IMR-90 (cell line): ENCODE measurements around the gene NECAB2. TPM values are rescaled to one million over a fixed set of nuclear protein-coding genes. Genes with fewer than 3 reads are reported as not detected.

Source experiments
- ATAC-seq: fragments of 200-7000 bp; cut with Tn5 transposase; 2 replicates; pipeline ENCODE4 v1.9.1; 2020; ENCODE audit warnings: low read depth, mild to moderate bottlenecking, moderate library complexity
- BruUV-seq: library from RNA; stranded (reverse); fragments of 400-500 nt; replicated peaks from 2 replicates; lab custom pipeline; 2021; lab: Mats Ljungman, UMichigan
- CTCF ChIA-PET: fragments of 300-600 bp; formaldehyde crosslinking; extraction: SDS; loops from one replicate; lab custom pipeline; 2021; ENCODE audit warnings: antibody characterized with exemption; lab: Yijun Ruan, JAX
- POLR2A ChIA-PET: fragments of 300-600 bp; sonication (Branson Sonifier 250); formaldehyde crosslinking; loops from one replicate; lab custom pipeline; 2022; ENCODE audit warnings: antibody characterized with exemption; ENCODE audit not compliant: unreplicated experiment; lab: Charles Lee
- DNase-seq: peaks from one replicate; pipeline ENCODE4 v3.0.0; 2013
- H2AFZ ChIP-seq: replicated peaks from 2 replicates; pipeline ENCODE3; 2013; ENCODE audit warnings: low read length, mild to moderate bottlenecking; ENCODE audit not compliant: poor library complexity
- H2AK5ac ChIP-seq: 2 replicates; pipeline ENCODE4 v1.6.1; 2013; ENCODE audit warnings: low read depth, low read length, inconsistent platforms
- H2AK9ac ChIP-seq: replicated peaks from 2 replicates; pipeline ENCODE3; 2013; ENCODE audit warnings: mild to moderate bottlenecking, low read depth, low read length, moderate library complexity; ENCODE audit not compliant: poor library complexity
- H2BK120ac ChIP-seq: 2 replicates; pipeline ENCODE4 v1.6.1; 2013; ENCODE audit warnings: low read depth, low read length, inconsistent platforms
- H2BK15ac ChIP-seq: 3 replicates; pipeline ENCODE4 v1.6.1; 2013; ENCODE audit warnings: low read depth, low read length, inconsistent platforms
- H2BK20ac ChIP-seq: 2 replicates; pipeline ENCODE4 v1.6.1; 2013; ENCODE audit warnings: low read depth, mild to moderate bottlenecking, inconsistent platforms, low read length, moderate library complexity
- H2BK5ac ChIP-seq: 2 replicates; pipeline ENCODE4 v1.6.1; 2013; ENCODE audit warnings: mild to moderate bottlenecking, low read depth, low read length, inconsistent platforms; ENCODE audit not compliant: poor library complexity, severe bottlenecking
- H3K14ac ChIP-seq: replicated peaks from 2 replicates; pipeline ENCODE4 v1.6.1; 2013; ENCODE audit warnings: low read depth, low read length, inconsistent platforms
- H3K18ac ChIP-seq: 2 replicates; pipeline ENCODE4 v1.6.1; 2013; ENCODE audit warnings: low read depth, low read length, control low read depth
- H3K23ac ChIP-seq: 2 replicates; pipeline ENCODE4 v1.6.1; 2013; ENCODE audit warnings: low read depth, low read length, inconsistent platforms
- H3K27ac ChIP-seq: 2 replicates; pipeline ENCODE4 v1.5.1; 2013; ENCODE audit warnings: mild to moderate bottlenecking, control low read depth, low read length; ENCODE audit not compliant: insufficient read depth
- H3K27me3 ChIP-seq: 2 replicates; pipeline ENCODE4 v1.6.1; 2013; ENCODE audit warnings: low read length; ENCODE audit not compliant: control insufficient read depth, insufficient read depth
- H3K36me3 ChIP-seq: 2 replicates; pipeline ENCODE4 v1.6.1; 2013; ENCODE audit warnings: low read length, mixed read lengths; ENCODE audit not compliant: control insufficient read depth, insufficient read depth
- H3K4ac ChIP-seq: 2 replicates; pipeline ENCODE4 v1.6.1; 2013; ENCODE audit warnings: low read depth, low read length, inconsistent platforms
- H3K4me1 ChIP-seq: 2 replicates; pipeline ENCODE4 v1.6.1; 2013; ENCODE audit warnings: low read length, mixed read lengths; ENCODE audit not compliant: control insufficient read depth, insufficient read depth
- H3K4me2 ChIP-seq: 2 replicates; pipeline ENCODE4 v1.6.1; 2013; ENCODE audit warnings: low read depth, mild to moderate bottlenecking, control low read depth, low read length, moderate library complexity
- H3K4me3 ChIP-seq: 2 replicates; pipeline ENCODE4 v1.5.1; 2013; ENCODE audit warnings: low read depth, mild to moderate bottlenecking, control low read depth, low read length, moderate library complexity; ENCODE audit not compliant: insufficient read depth
- H3K56ac ChIP-seq: 2 replicates; pipeline ENCODE4 v1.6.1; 2013; ENCODE audit warnings: low read length, inconsistent platforms; ENCODE audit not compliant: insufficient read depth; ENCODE audit errors: extremely low read depth
- H3K79me1 ChIP-seq, 2 experiments: 2 replicates each; pipeline ENCODE4 v1.6.1; 2013; ENCODE audit warnings: low read length in 2 of 2, inconsistent platforms in 1 of 2, low read depth in 1 of 2
- H3K9ac ChIP-seq: 2 replicates; pipeline ENCODE4 v1.6.1; 2013; ENCODE audit warnings: low read depth, low read length, control low read depth
- H3K9me1 ChIP-seq: 2 replicates; pipeline ENCODE4 v1.6.1; 2013; ENCODE audit warnings: low read length, inconsistent platforms; ENCODE audit not compliant: insufficient read depth
- H3K9me3 ChIP-seq: 2 replicates; pipeline ENCODE4 v1.6.1; 2013; ENCODE audit warnings: low read length; ENCODE audit not compliant: control insufficient read depth, insufficient read depth
- H4K20me1 ChIP-seq: 2 replicates; pipeline ENCODE4 v1.6.1; 2013; ENCODE audit warnings: low read length, inconsistent platforms; ENCODE audit not compliant: insufficient read depth
- H4K5ac ChIP-seq: 2 replicates; pipeline ENCODE4 v1.6.1; 2013; ENCODE audit warnings: mild to moderate bottlenecking, low read depth, low read length, control low read depth
- H4K8ac ChIP-seq, 2 experiments: 2 replicates each; pipeline ENCODE4 v1.6.1; 2013; ENCODE audit warnings: low read depth in 2 of 2, low read length in 2 of 2, control low read depth in 1 of 2, inconsistent platforms in 1 of 2
- H4K91ac ChIP-seq: 2 replicates; pipeline ENCODE4 v1.6.1; 2013; ENCODE audit warnings: low read depth, low read length, inconsistent platforms; ENCODE audit not compliant: insufficient read depth
- BHLHE40 ChIP-seq: fragments of 150-350 bp; IDR thresholded peaks from 2 replicates; pipeline ENCODE4 v1.6.1; 2016; ENCODE audit warnings: mild to moderate bottlenecking, low read depth, low read length
- CHD1 ChIP-seq: IDR thresholded peaks from 2 replicates; pipeline ENCODE4 v1.6.1; 2012; ENCODE audit warnings: low read depth, low read length, improper control_type of control experiment
- MAFK ChIP-seq: IDR thresholded peaks from 2 replicates; pipeline ENCODE4 v1.6.1; 2012; ENCODE audit warnings: low read depth, low read length, improper control_type of control experiment
- MAZ ChIP-seq: IDR thresholded peaks from 2 replicates; pipeline ENCODE4 v1.6.1; 2012; ENCODE audit warnings: low read depth, mild to moderate bottlenecking, low read length, improper control_type of control experiment, moderate library complexity, borderline replicate concordance
- MXI1 ChIP-seq: IDR thresholded peaks from 2 replicates; pipeline ENCODE4 v1.6.1; 2012; ENCODE audit warnings: low read depth, mild to moderate bottlenecking, low read length, moderate library complexity, borderline replicate concordance
- NFE2L2 ChIP-seq: fragments of 150-350 bp; IDR thresholded peaks from 2 replicates; pipeline ENCODE4 v1.6.1; 2016; ENCODE audit warnings: low read depth, mild to moderate bottlenecking, low read length
- POLR2A ChIP-seq: IDR thresholded peaks from 2 replicates; pipeline ENCODE4 v1.6.1; 2012; ENCODE audit warnings: mild to moderate bottlenecking, low read depth, low read length
- RAD21 ChIP-seq: IDR thresholded peaks from 2 replicates; pipeline ENCODE4 v1.6.1; 2012; ENCODE audit warnings: low read length, improper control_type of control experiment
- RCOR1 ChIP-seq: IDR thresholded peaks from 2 replicates; pipeline ENCODE4 v1.6.1; 2012; ENCODE audit warnings: mild to moderate bottlenecking, low read length, improper control_type of control experiment; ENCODE audit not compliant: insufficient replicate concordance
- SMC3 ChIP-seq: fragments of 150-350 bp; IDR thresholded peaks from 2 replicates; pipeline ENCODE4 v1.6.1; 2016; ENCODE audit warnings: low read depth, mild to moderate bottlenecking, antibody characterized with exemption, low read length, moderate library complexity
- WGBS, 2 experiments: methylation state at CpG; one replicate each; pipeline versions ENCODE4 v1.1.5 to v1.1.7; 2013; ENCODE audit warnings: missing lambda C conversion rate in 2 of 2; ENCODE audit not compliant: insufficient read length in 1 of 2; ENCODE audit errors: extremely low coverage in 2 of 2; 5-methylcytosine and 5-hydroxymethylcytosine counted together
- dilution Hi-C: fragments of 300-500 bp; cut with HindIII; formaldehyde crosslinking; loops from one replicate; pipeline ENCODE4 v1.14.3; 2018; ENCODE audit warnings: low sequenced_read_pairs; ENCODE audit not compliant: unreplicated experiment
- in situ Hi-C: fragments of 300-500 bp; cut with MboI; formaldehyde crosslinking; loops from 3 replicates; pipeline ENCODE4 v1.14.3; 2019; ENCODE audit warnings: low sequenced_read_pairs, inconsistent platforms, mixed read lengths
- intact Hi-C: fragments of 100-400 bp; cut with micrococcal nuclease; formaldehyde crosslinking; loops from 2 replicates; pipeline ENCODE4 v1.10.0; 2022
- polyA plus RNA-seq, 3 experiments: library from polyadenylated mRNA; depleted of rRNA; stranded (reverse); fragments of >200 nt; gene quantifications; 2 replicates each; pipeline ENCODE4 v1.2.3, GENCODE V29; 2012; ENCODE audit warnings: low replicate concordance in 1 of 3
- total RNA-seq: library from RNA; depleted of rRNA; stranded (reverse); fragments of >200 nt; gene quantifications from 2 replicates; pipeline ENCODE4 v1.2.3, GENCODE V29; 2012
- TF ChIP-seq, protein P1 (sequence below): conservative IDR thresholded peaks from 2 replicates; pipeline ENCODE4 v1.5.1; 2012; ENCODE audit warnings: mild to moderate bottlenecking, low read depth, low read length, improper control_type of control experiment
- TF ChIP-seq, protein P2 (sequence below): fragments of 150-350 bp; IDR thresholded peaks from 2 replicates; pipeline ENCODE4 v1.6.1; 2016; ENCODE audit warnings: low read depth, mild to moderate bottlenecking, low read length, moderate library complexity, borderline replicate concordance

NECAB2 gene
- total and polyA plus RNA-seq, 2 of the 4 experiments (the other 2 are of a cell fraction), result 0.27 TPM; not detected in 1

DNA sequence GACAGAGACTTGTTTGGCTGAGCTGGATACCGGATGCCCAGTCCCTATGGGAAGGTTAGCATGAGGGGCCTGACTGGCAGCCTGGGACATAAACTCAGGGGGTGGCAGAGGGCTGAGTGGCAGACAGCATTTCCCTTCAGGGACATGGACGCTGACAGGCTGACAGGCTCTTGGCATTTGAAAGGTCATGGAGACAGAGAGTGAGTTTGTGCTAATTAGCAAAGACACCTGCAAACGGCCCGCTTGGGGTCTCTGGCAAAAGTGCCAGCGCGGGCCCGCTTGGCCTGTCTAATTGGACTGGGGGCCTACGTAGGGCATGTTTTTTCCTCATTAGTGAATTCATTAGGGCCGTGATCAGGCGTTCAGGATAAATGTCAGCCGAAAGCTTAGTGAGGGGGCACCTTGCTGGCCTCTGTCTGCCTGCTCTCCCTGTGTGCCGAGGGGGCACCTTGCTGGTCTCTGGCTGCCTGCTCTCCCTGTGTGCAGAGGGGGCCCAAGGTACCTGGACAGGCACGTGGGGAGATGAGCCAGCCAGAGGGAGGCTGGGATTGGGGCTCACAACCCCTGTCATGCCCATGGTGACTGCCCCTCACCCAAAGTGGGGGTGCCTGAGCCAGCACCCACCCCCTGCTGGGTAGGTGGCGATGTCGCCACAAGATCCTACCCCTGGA, 7.7 kb downstream of the NECAB2 start:
- peaks cover 14% of the 10 kb centered on the region for H3K9me3 ChIP-seq
- no peak overlapping the region for H4K5ac ChIP-seq
- H3K4me3 ChIP-seq, result no peak overlapping the region
- H2BK15ac ChIP-seq, result no peak overlapping the region
- H3K4ac ChIP-seq, result no peak overlapping the region
- H3K79me1 ChIP-seq, result no peaks in the 10 kb centered on the region
- TF ChIP-seq POLR2A (no peak), BHLHE40 (no peak), MAZ (no peak), SMC3 (no peak), CHD1 (no peak), MXI1 (no peak), NFE2L2 (no peak), RAD21 (no peak), MAFK (no peak), RCOR1 (no peak)
- TF ChIP-seq, protein P1, sequence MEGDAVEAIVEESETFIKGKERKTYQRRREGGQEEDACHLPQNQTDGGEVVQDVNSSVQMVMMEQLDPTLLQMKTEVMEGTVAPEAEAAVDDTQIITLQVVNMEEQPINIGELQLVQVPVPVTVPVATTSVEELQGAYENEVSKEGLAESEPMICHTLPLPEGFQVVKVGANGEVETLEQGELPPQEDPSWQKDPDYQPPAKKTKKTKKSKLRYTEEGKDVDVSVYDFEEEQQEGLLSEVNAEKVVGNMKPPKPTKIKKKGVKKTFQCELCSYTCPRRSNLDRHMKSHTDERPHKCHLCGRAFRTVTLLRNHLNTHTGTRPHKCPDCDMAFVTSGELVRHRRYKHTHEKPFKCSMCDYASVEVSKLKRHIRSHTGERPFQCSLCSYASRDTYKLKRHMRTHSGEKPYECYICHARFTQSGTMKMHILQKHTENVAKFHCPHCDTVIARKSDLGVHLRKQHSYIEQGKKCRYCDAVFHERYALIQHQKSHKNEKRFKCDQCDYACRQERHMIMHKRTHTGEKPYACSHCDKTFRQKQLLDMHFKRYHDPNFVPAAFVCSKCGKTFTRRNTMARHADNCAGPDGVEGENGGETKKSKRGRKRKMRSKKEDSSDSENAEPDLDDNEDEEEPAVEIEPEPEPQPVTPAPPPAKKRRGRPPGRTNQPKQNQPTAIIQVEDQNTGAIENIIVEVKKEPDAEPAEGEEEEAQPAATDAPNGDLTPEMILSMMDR, result no peak
- TF ChIP-seq, protein P2, sequence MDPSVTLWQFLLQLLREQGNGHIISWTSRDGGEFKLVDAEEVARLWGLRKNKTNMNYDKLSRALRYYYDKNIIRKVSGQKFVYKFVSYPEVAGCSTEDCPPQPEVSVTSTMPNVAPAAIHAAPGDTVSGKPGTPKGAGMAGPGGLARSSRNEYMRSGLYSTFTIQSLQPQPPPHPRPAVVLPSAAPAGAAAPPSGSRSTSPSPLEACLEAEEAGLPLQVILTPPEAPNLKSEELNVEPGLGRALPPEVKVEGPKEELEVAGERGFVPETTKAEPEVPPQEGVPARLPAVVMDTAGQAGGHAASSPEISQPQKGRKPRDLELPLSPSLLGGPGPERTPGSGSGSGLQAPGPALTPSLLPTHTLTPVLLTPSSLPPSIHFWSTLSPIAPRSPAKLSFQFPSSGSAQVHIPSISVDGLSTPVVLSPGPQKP, result no peak
- no peak overlapping the region for H2BK20ac ChIP-seq
- H2AK9ac ChIP-seq, result no peak overlapping the region
- dilution Hi-C loops, result no loop called here
- no peak overlapping the region for H3K9ac ChIP-seq
- H3K9me1 ChIP-seq, result no peaks in the 10 kb centered on the region
- WGBS, 2 experiments, result 73% methylated on average over 6 of the region's 15 CpGs; no CpG with 5 or more reads in 1 of the 2 experiments
- POLR2A ChIA-PET, result no interaction called here
- in situ Hi-C loops, result no loop called here
- H3K4me1 ChIP-seq, result no peaks in the 10 kb centered on the region
- no peak for ATAC-seq
- H4K20me1 ChIP-seq, result no peaks in the 10 kb centered on the region; the same call in 1 of the 2 replicates
- H2AK5ac ChIP-seq, result no peak overlapping the region
- no TSS peak for BruUV-seq
- H3K27me3 ChIP-seq, result peaks cover 34% of the 10 kb centered on the region
- CTCF ChIA-PET, result no interaction called here
- H3K4me2 ChIP-seq, result no peak overlapping the region
- no peak overlapping the region for H3K27ac ChIP-seq
- H4K8ac ChIP-seq, result no peak overlapping the region
- no peak overlapping the region for H2BK120ac ChIP-seq
- H3K23ac ChIP-seq, result no peak overlapping the region
- intact Hi-C loops, result no loop called here
- H3K14ac ChIP-seq, result no peak overlapping the region
- no peak for DNase-seq
- no peak overlapping the region for H3K18ac ChIP-seq
- H3K56ac ChIP-seq, result no peak overlapping the region
- H2AFZ ChIP-seq, result no peak overlapping the region
- no peak overlapping the region for H2BK5ac ChIP-seq
- no peak overlapping the region for H4K91ac ChIP-seq
- H3K36me3 ChIP-seq, result no peaks in the 10 kb centered on the region
